ENCODE results near the gene RIMBP3B.
"Not testable (repeated sequence)": the region's sequence is repeated elsewhere in the genome, so short reads cannot be mapped to it uniquely, and the experiment has no call there.

DNA sequence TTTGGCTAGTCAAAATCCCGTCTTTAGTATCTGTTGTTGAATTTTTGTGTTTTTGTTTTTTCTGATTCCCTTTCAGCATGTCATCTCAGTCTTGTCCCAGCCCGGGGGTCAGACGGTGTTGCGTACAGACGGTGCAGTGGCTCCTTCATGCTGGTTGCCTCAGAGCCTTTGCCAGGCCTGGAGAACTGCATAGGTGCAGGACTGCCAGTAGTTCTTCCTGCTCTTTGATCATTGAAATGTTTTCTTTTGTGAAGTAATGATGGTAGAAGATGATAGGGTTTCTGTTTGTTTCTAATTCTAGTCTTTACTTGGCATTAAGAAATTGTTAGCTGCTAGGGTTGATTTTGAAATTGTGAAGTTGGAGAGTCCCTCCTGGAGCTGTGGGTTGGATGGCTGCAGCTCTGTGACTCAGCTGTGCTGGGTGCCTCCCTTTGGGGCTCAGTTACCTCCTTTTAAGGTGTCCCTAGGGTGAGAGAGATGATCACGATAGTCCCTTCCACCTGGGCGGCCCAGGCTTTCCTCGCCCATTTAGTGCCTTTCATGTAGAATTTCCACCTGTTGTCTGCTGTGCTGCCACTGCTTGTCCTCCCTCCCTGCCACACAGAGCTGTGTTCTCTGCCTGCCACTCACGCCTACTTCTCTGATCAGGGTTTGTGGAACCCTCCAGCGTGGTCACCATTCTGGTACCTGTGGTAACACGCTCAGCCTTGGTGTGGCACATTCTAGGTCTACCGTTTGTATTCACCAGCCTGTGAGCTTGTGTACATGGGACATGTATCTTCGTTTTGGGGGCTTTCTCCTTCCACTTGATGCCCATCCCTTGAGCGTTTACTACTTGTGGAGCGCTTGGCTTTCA lies 51.1 kb downstream of the RIMBP3B start:
- TF ChIP-seq RFX5 (IDR thresholded peaks at IDR 0.05); ZNF302 (CRISPR knock-in tag; IDR thresholded peaks at IDR 0.05); RCOR1 (IDR thresholded peaks at IDR 0.05; ENCODE audit: low read depth, low read length); RAD21 (conservative IDR thresholded peaks at IDR 0.05 in 1 of 2, IDR thresholded peaks at IDR 0.05 in 1 of 2); MAFK (IDR thresholded peaks at IDR 0.05; ENCODE audit: partially characterized antibody); TP53 (CRISPR knock-in tag; IDR thresholded peaks at IDR 0.05): not testable (repeated sequence)
- TF ChIP-seq, protein P1, sequence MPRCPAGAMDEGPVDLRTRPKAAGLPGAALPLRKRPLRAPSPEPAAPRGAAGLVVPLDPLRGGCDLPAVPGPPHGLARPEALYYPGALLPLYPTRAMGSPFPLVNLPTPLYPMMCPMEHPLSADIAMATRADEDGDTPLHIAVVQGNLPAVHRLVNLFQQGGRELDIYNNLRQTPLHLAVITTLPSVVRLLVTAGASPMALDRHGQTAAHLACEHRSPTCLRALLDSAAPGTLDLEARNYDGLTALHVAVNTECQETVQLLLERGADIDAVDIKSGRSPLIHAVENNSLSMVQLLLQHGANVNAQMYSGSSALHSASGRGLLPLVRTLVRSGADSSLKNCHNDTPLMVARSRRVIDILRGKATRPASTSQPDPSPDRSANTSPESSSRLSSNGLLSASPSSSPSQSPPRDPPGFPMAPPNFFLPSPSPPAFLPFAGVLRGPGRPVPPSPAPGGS (IDR thresholded peaks at IDR 0.05), result not testable (repeated sequence)
